HCT116 (cell line): ENCODE measurements around the gene SSR2. TPM values are rescaled to one million over a fixed set of nuclear protein-coding genes. Genes with fewer than 3 reads are reported as not detected.

ENCODE experiments used
- ATAC-seq: fragments of 200-7000 bp; cut with Tn5 transposase; 2 replicates; pipeline ENCODE4 v1.9.1; 2020; ENCODE audit warnings: mild to moderate bottlenecking, moderate library complexity
- BruUV-seq: library from RNA; stranded (reverse); fragments of 400-500 nt; replicated peaks from 2 replicates; lab custom pipeline; 2021; lab: Mats Ljungman, UMichigan
- CTCF ChIA-PET: fragments of 300-600 bp; sonication (Branson Sonifier 250); formaldehyde crosslinking; loops from one replicate; lab custom pipeline; 2021; ENCODE audit warnings: antibody characterized with exemption; lab: Charles Lee
- POLR2A ChIA-PET: fragments of 300-600, 350-600 bp; sonication (Branson Sonifier 250); formaldehyde crosslinking; loops from one replicate; lab custom pipeline; 2021; ENCODE audit warnings: antibody characterized with exemption; lab: Charles Lee
- RAD21 ChIA-PET, 2 experiments: fragments of 300-600 bp; sonication (Branson Sonifier 250); formaldehyde crosslinking; loops; one replicate each; lab custom pipeline; 2023; ENCODE audit warnings: low total read pairs in 2 of 2; ENCODE audit not compliant: uncharacterized antibody in 2 of 2, unreplicated experiment in 2 of 2, low non-redundant PET in 1 of 2; lab: Charles Lee
- DNase-seq: peaks from one replicate; pipeline ENCODE4 v3.0.0-alpha.2; 2010; ENCODE audit warnings: low read depth, low spot score
- H2AFZ ChIP-seq: fragments of 200-600 bp; shearing (Covaris generic), sonication (generic); 2 replicates; pipeline ENCODE4 v1.6.1; 2017; ENCODE audit warnings: low read depth, mixed run types, mixed read lengths, antibody characterized with exemption, low read length; ENCODE audit not compliant: poor library complexity, severe bottlenecking
- H3K27ac ChIP-seq: 2 replicates; pipeline ENCODE4 v1.5.1; 2012; ENCODE audit warnings: low read depth, low read length
- H3K27me3 ChIP-seq: fragments of 200-600 bp; sonication (generic); 2 replicates; pipeline ENCODE4 v1.6.1; 2016; ENCODE audit warnings: mixed run types, low read length, mixed read lengths; ENCODE audit not compliant: insufficient read depth
- H3K36me3 ChIP-seq, 2 experiments: fragments of 200-500 bp in 1 of 2; fragments of 200-600 bp in 1 of 2; sonication (Bioruptor generic) in 1 of 2; sonication (generic) in 1 of 2; 2 replicates each; pipeline versions ENCODE4 v1.5.1 to v1.6.1; 2014 to 2016; ENCODE audit warnings: low read length in 2 of 2, inconsistent platforms in 1 of 2, mixed read lengths in 1 of 2, mixed run types in 1 of 2; ENCODE audit not compliant: insufficient read depth in 2 of 2, control insufficient read depth in 1 of 2
- H3K4me1 ChIP-seq, 2 experiments: fragments of 200-600 bp in 1 of 2; sonication (generic) in 1 of 2; 2 replicates each; pipeline versions ENCODE4 v1.5.1 to v1.6.1; 2012 to 2017; ENCODE audit warnings: low read length in 2 of 2, inconsistent platforms in 1 of 2, mild to moderate bottlenecking in 1 of 2, mixed read lengths in 1 of 2, mixed run types in 1 of 2, moderate library complexity in 1 of 2; ENCODE audit not compliant: insufficient read depth in 2 of 2, control insufficient read depth in 1 of 2
- H3K4me2 ChIP-seq: fragments of 200-600 bp; sonication (generic); 2 replicates; pipeline ENCODE4 v1.6.1; 2017; ENCODE audit warnings: mixed run types, low read length, mixed read lengths
- H3K4me3 ChIP-seq, 2 experiments: fragments of 200-600 bp in 1 of 2; sonication (generic) in 1 of 2; replicated peaks in 1 of 2; 2 replicates each; pipeline ENCODE4 v1.5.1; 2011 to 2016; ENCODE audit warnings: low read length in 2 of 2, control low read depth in 1 of 2, low read depth in 1 of 2, mild to moderate bottlenecking in 1 of 2, mixed read lengths in 1 of 2, mixed run types in 1 of 2
- H3K79me2 ChIP-seq: fragments of 200-600 bp; sonication (generic); 2 replicates; pipeline ENCODE4 v1.6.1; 2017; ENCODE audit warnings: mild to moderate bottlenecking, mixed run types, low read length, moderate library complexity, mixed read lengths; ENCODE audit not compliant: insufficient read depth
- H3K9ac ChIP-seq: fragments of 200-600 bp; sonication (generic); 2 replicates; pipeline ENCODE4 v1.6.1; 2016; ENCODE audit warnings: low read length, mixed read lengths
- H3K9me2 ChIP-seq: fragments of 200-600 bp; sonication (generic), shearing (Covaris generic); 2 replicates; pipeline ENCODE4 v1.6.1; 2017; ENCODE audit warnings: mixed run types, mild to moderate bottlenecking, moderate library complexity; ENCODE audit not compliant: insufficient read depth
- H3K9me3 ChIP-seq, 2 experiments: fragments of 200-500 bp in 1 of 2; fragments of 200-600 bp in 1 of 2; sonication (Bioruptor generic) in 1 of 2; sonication (generic) in 1 of 2; 2 replicates each; pipeline ENCODE4 v1.6.1; 2014 to 2017; ENCODE audit warnings: low read length in 2 of 2, mixed read lengths in 2 of 2, inconsistent platforms in 1 of 2, low read depth in 1 of 2, mild to moderate bottlenecking in 1 of 2, mixed run types in 1 of 2, moderate library complexity in 1 of 2; ENCODE audit not compliant: control insufficient read depth in 1 of 2, insufficient read depth in 1 of 2
- H4K20me1 ChIP-seq: fragments of 200-600 bp; sonication (generic), shearing (Covaris generic); 2 replicates; pipeline ENCODE4 v1.6.1; 2017; ENCODE audit warnings: mixed run types, mild to moderate bottlenecking, moderate library complexity; ENCODE audit not compliant: insufficient read depth
- ELF1 ChIP-seq: IDR thresholded peaks from 2 replicates; pipeline ENCODE4 v1.6.1; 2012; ENCODE audit warnings: low read depth, borderline replicate concordance
- JUND ChIP-seq: IDR thresholded peaks from 2 replicates; pipeline ENCODE4 v1.6.1; 2012
- POLR2A ChIP-seq: IDR thresholded peaks from 2 replicates; pipeline ENCODE4 v1.7.0; 2011; ENCODE audit warnings: borderline replicate concordance; ENCODE audit not compliant: insufficient read depth, insufficient read length; ENCODE audit errors: extremely low read depth
- POLR2AphosphoS5 ChIP-seq: IDR thresholded peaks from 2 replicates; pipeline ENCODE4 v1.6.1; 2011; ENCODE audit warnings: mild to moderate bottlenecking, low read depth, low read length, moderate library complexity
- TCF7L2 ChIP-seq: IDR thresholded peaks from 2 replicates; pipeline ENCODE4 v1.7.0; 2011; ENCODE audit warnings: borderline replicate concordance, inconsistent platforms; ENCODE audit not compliant: insufficient read depth, insufficient read length; ENCODE audit errors: extremely low read depth
- ZFX ChIP-seq: fragments of 450-650 bp; IDR thresholded peaks from 2 replicates; pipeline ENCODE4 v1.6.1; 2017
- intact Hi-C: fragments of 100-400 bp; cut with micrococcal nuclease; formaldehyde crosslinking; loops from 2 replicates; pipeline ENCODE4 v1.10.0; 2022
- total RNA-seq: library from RNA; stranded (reverse); gene quantifications from one replicate; pipeline ENCODE4 v1.2.1, GENCODE V29; 2021; ENCODE audit not compliant: unreplicated experiment
- TF ChIP-seq, protein P1 (sequence below), 3 experiments: fragments of 200-600 bp in 1 of 3; sonication (generic) in 1 of 3; IDR thresholded peaks in 2 of 3; conservative IDR thresholded peaks in 1 of 3; 2 replicates each; pipeline ENCODE4 v1.5.1; 2012 to 2017; ENCODE audit warnings: low read depth in 2 of 3, low read length in 2 of 3, antibody characterized with exemption in 1 of 3, borderline replicate concordance in 1 of 3, control low read depth in 1 of 3, mild to moderate bottlenecking in 1 of 3, mixed read lengths in 1 of 3, mixed run types in 1 of 3, moderate library complexity in 1 of 3; ENCODE audit not compliant: insufficient read depth in 1 of 3
- TF ChIP-seq, protein P2 (sequence below): IDR thresholded peaks from 2 replicates; pipeline ENCODE4 v1.6.1; 2012

The SSR2 gene
- total RNA-seq, 1 experiment from 2014 or later, result 153 TPM

DNA sequence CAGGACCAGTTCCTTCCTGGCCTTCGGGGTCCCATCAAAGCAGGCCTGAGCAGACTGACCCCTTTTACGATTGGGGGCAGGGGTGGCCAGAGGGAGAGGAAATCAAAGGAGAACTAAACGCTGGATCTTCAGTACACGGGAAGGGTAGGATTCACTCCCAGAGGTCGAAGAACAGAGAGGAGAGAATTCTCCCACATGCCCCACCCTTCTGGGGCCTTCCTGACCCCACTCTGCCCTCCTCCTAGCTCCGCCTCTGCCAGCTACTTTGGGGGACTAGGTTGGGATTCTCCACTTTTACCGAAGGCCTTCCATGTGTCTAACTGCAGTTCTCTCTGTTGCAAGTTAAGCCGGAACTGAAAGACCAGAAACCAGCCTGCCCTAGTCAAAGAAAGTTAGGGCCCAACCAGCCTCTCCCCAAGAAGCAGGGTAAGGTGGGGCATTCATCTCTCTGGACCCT, 41.8 kb downstream of the SSR2 start:
- Histone ChIP-seq H3K9ac (peak overlapping the region; percentile 97), H3K36me3 (no peaks in the 10 kb centered on the region), H4K20me1 (no peaks in the 10 kb centered on the region), H3K4me2 (peak overlapping the region; percentile 96)
- TSS peak; percentile 77 for BruUV-seq
- RAD21 ChIA-PET, result interaction anchor here in 1 of 2 experiments (0.6 kb wide), 1 partner anchor 17 kb away, joined by 3 read pairs; no protein-coding TSS in a partner anchor
- CTCF ChIA-PET, result interaction anchor here (0.5 to 2.7 kb wide), 3 partner anchors 17 to 255 kb away, joined by 3 to 8 read pairs (median 3); no protein-coding TSS in a partner anchor
- POLR2A ChIA-PET, result interaction anchor here (0.8 to 3.6 kb wide), 10 partner anchors 9 to 44 kb away, joined by 3 to 28 read pairs (median 7); no protein-coding TSS in a partner anchor
- no peak for DNase-seq
- TF ChIP-seq JUND (no peak), ELF1 (no peak), ZFX (peak; percentile 20; the same call in 1 of the 2 replicates), POLR2AphosphoS5 (peak; percentile 43; the same call in 1 of the 2 replicates), POLR2A (peak; percentile 36), TCF7L2 (no peak)
- TF ChIP-seq, protein P1, sequence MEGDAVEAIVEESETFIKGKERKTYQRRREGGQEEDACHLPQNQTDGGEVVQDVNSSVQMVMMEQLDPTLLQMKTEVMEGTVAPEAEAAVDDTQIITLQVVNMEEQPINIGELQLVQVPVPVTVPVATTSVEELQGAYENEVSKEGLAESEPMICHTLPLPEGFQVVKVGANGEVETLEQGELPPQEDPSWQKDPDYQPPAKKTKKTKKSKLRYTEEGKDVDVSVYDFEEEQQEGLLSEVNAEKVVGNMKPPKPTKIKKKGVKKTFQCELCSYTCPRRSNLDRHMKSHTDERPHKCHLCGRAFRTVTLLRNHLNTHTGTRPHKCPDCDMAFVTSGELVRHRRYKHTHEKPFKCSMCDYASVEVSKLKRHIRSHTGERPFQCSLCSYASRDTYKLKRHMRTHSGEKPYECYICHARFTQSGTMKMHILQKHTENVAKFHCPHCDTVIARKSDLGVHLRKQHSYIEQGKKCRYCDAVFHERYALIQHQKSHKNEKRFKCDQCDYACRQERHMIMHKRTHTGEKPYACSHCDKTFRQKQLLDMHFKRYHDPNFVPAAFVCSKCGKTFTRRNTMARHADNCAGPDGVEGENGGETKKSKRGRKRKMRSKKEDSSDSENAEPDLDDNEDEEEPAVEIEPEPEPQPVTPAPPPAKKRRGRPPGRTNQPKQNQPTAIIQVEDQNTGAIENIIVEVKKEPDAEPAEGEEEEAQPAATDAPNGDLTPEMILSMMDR (IDR thresholded peaks at IDR 0.05 in 2 of 3, conservative IDR thresholded peaks at IDR 0.05 in 1 of 3; ENCODE audit: borderline replicate concordance in 1 of 3, insufficient read depth in 1 of 3, low read depth in 2 of 3, low read length in 2 of 3), result no peak
- TF ChIP-seq, protein P2, sequence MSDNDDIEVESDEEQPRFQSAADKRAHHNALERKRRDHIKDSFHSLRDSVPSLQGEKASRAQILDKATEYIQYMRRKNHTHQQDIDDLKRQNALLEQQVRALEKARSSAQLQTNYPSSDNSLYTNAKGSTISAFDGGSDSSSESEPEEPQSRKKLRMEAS, result no peak
- TF ChIP-seq, all 23 proteins: peak for 3
- Histone ChIP-seq H3K9me3 (no peaks in the 10 kb centered on the region), H3K9me2 (no peaks in the 10 kb centered on the region), H3K4me3 (peak overlapping the region; percentile 87 to 91), H3K4me1 (peaks cover 58 to 76% of the 10 kb centered on the region in 2 experiments), H3K27me3 (no peaks in the 10 kb centered on the region), H3K27ac (peak overlapping the region; percentile 85), H2AFZ (no peak overlapping the region), H3K79me2 (peaks cover 51% of the 10 kb centered on the region)
- intact Hi-C loops, result loop anchor here (2.0 kb wide), 1 partner anchor 16 kb away; no protein-coding TSS in a partner anchor
- ATAC-seq, result peak; percentile 31
